Caco-2 (cell line): ENCODE results near the gene PSMC3. TPM values are rescaled to one million over a fixed set of nuclear protein-coding genes. Genes with fewer than 3 reads are reported as not detected.

Source experiments
- BruUV-seq: library from RNA; stranded (reverse); fragments of 400-500 nt; replicated peaks from 2 replicates; lab custom pipeline; 2021; lab: Mats Ljungman, UMichigan
- CTCF ChIA-PET: fragments of 300-600 bp; sonication (Branson Sonifier 250); formaldehyde crosslinking; loops from one replicate; lab custom pipeline; 2022; ENCODE audit warnings: antibody characterized with exemption; lab: Charles Lee
- POLR2A ChIA-PET: fragments of 300-600 bp; sonication (Branson Sonifier 250); formaldehyde crosslinking; loops from one replicate; lab custom pipeline; 2022; ENCODE audit warnings: antibody characterized with exemption; lab: Charles Lee
- DNase-seq, 2 experiments: peaks; one replicate each; pipeline versions ENCODE4 v3.0.0 to v3.0.0-alpha.2; 2020 to 2022
- H3K27me3 ChIP-seq: replicated peaks from 2 replicates; pipeline ENCODE4 v1.6.0; 2011; ENCODE audit warnings: low read length; ENCODE audit not compliant: control insufficient read depth, insufficient read depth
- H3K36me3 ChIP-seq: 2 replicates; pipeline ENCODE4 v1.5.1; 2011; ENCODE audit warnings: low read length; ENCODE audit not compliant: control insufficient read depth, insufficient read depth
- H3K4me1 ChIP-seq: fragments of 250-450 bp; sonication (Bioruptor Pico); 2 replicates; pipeline ENCODE4 v1.5.1; 2020; ENCODE audit warnings: mild to moderate bottlenecking
- H3K4me3 ChIP-seq: 2 replicates; pipeline ENCODE4 v1.5.1; 2011; ENCODE audit warnings: low read depth, mild to moderate bottlenecking, control low read depth, low read length
- H3K9me3 ChIP-seq: fragments of 250-450 bp; sonication (Bioruptor Pico); 2 replicates; pipeline ENCODE4 v1.5.1; 2020; ENCODE audit warnings: mild to moderate bottlenecking, moderate library complexity
- H3K27ac Mint-ChIP-seq: one replicate; pipeline ENCODE4 v1.8.0; 2022; ENCODE audit warnings: mixed read lengths; ENCODE audit not compliant: unreplicated experiment
- H3K27me3 Mint-ChIP-seq: one replicate; pipeline ENCODE4 v1.8.0; 2022; ENCODE audit warnings: mixed read lengths; ENCODE audit not compliant: insufficient read depth, unreplicated experiment
- H3K36me3 Mint-ChIP-seq: one replicate; pipeline ENCODE4 v1.8.0; 2022; ENCODE audit warnings: mild to moderate bottlenecking, mixed read lengths; ENCODE audit not compliant: insufficient read depth, unreplicated experiment
- H3K4me1 Mint-ChIP-seq: one replicate; pipeline ENCODE4 v1.8.0; 2022; ENCODE audit warnings: low read depth, mixed read lengths; ENCODE audit not compliant: unreplicated experiment
- H3K4me3 Mint-ChIP-seq: one replicate; pipeline ENCODE4 v1.8.0; 2022; ENCODE audit warnings: mild to moderate bottlenecking, moderate library complexity, mixed read lengths; ENCODE audit not compliant: unreplicated experiment
- H3K9me3 Mint-ChIP-seq: one replicate; pipeline ENCODE4 v1.8.0; 2022; ENCODE audit warnings: mixed read lengths; ENCODE audit not compliant: unreplicated experiment
- intact Hi-C: fragments of 100-400 bp; cut with micrococcal nuclease; formaldehyde crosslinking; loops from one replicate; pipeline ENCODE4 v1.10.0; 2022; ENCODE audit not compliant: unreplicated experiment
- total RNA-seq: library from RNA; stranded (reverse); gene quantifications from 2 replicates; pipeline ENCODE4 v1.2.3, GENCODE V29; 2022
- TF ChIP-seq, protein P1 (sequence below), 2 experiments: fragments of 200-600 bp in 1 of 2; IDR thresholded peaks; 1 replicate in 1 of 2; 2 replicates in 1 of 2; pipeline versions ENCODE4 v1.5.1 to v1.8.0; 2011 to 2022; ENCODE audit warnings: antibody characterized with exemption in 1 of 2, control low read depth in 1 of 2, inconsistent platforms in 1 of 2, low read depth in 1 of 2, low read length in 1 of 2, mild to moderate bottlenecking in 1 of 2, moderate library complexity in 1 of 2; ENCODE audit not compliant: insufficient read depth in 1 of 2, severe bottlenecking in 1 of 2, unreplicated experiment in 1 of 2

The PSMC3 gene
- total RNA-seq, 1 experiment from 2014 or later = 196 TPM

- H3K9me3 ChIP-seq = no peaks in the 10 kb centered on the region
- POLR2A ChIA-PET = no interaction called here
- no peak overlapping the region for H3K27ac Mint-ChIP-seq
- intact Hi-C loops = no loop called here
- H3K36me3 Mint-ChIP-seq = peaks cover 16% of the 10 kb centered on the region
- TF ChIP-seq, protein P1, sequence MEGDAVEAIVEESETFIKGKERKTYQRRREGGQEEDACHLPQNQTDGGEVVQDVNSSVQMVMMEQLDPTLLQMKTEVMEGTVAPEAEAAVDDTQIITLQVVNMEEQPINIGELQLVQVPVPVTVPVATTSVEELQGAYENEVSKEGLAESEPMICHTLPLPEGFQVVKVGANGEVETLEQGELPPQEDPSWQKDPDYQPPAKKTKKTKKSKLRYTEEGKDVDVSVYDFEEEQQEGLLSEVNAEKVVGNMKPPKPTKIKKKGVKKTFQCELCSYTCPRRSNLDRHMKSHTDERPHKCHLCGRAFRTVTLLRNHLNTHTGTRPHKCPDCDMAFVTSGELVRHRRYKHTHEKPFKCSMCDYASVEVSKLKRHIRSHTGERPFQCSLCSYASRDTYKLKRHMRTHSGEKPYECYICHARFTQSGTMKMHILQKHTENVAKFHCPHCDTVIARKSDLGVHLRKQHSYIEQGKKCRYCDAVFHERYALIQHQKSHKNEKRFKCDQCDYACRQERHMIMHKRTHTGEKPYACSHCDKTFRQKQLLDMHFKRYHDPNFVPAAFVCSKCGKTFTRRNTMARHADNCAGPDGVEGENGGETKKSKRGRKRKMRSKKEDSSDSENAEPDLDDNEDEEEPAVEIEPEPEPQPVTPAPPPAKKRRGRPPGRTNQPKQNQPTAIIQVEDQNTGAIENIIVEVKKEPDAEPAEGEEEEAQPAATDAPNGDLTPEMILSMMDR (IDR thresholded peaks at IDR 0.05; ENCODE audit: insufficient read depth in 1 of 2, low read depth in 1 of 2, low read length in 1 of 2, severe bottlenecking in 1 of 2, unreplicated experiment in 1 of 2) = no peak
- H3K27me3 ChIP-seq = no peaks in the 10 kb centered on the region
- H3K4me1 Mint-ChIP-seq = peaks cover 9% of the 10 kb centered on the region
- H3K36me3 ChIP-seq = no peaks in the 10 kb centered on the region
- CTCF ChIA-PET = no interaction called here
- no TSS peak for BruUV-seq
- H3K4me3 ChIP-seq = no peak overlapping the region
- no peak overlapping the region for H3K4me3 Mint-ChIP-seq
- H3K9me3 Mint-ChIP-seq = no peaks in the 10 kb centered on the region
- no peaks in the 10 kb centered on the region; the same call in 1 of the 2 replicates for H3K4me1 ChIP-seq
- no peak for DNase-seq
- no peaks in the 10 kb centered on the region for H3K27me3 Mint-ChIP-seq
These were observed 4.3 kb upstream of the PSMC3 start for GRCh38 chr11:47430524-47430923.

GRCh38 chr11:47425611-47426010, 628 bp downstream of the PSMC3 start:
- TF ChIP-seq, protein P1 (IDR thresholded peaks at IDR 0.05; ENCODE audit: insufficient read depth in 1 of 2, low read depth in 1 of 2, low read length in 1 of 2, severe bottlenecking in 1 of 2, unreplicated experiment in 1 of 2) = no peak
- peak overlapping the region; percentile 89 for H3K4me3 Mint-ChIP-seq
- BruUV-seq = TSS peak; percentile 70
- Histone ChIP-seq H3K4me1 (peaks cover 8% of the 10 kb centered on the region; the same call in 1 of the 2 replicates), H3K36me3 (peaks cover 13% of the 10 kb centered on the region), H3K9me3 (no peaks in the 10 kb centered on the region), H3K4me3 (peak overlapping the region; percentile 85), H3K27me3 (no peaks in the 10 kb centered on the region)
- H3K27me3 Mint-ChIP-seq = no peaks in the 10 kb centered on the region
- peaks cover 62% of the 10 kb centered on the region for H3K36me3 Mint-ChIP-seq
- no peak for DNase-seq
- intact Hi-C loops = loop anchor here (1.0 to 5.0 kb wide), 3 partner anchors 17 to 342 kb away; partner anchors contain the start of genes FNBP4 and SLC39A13
- peaks cover 10% of the 10 kb centered on the region for H3K4me1 Mint-ChIP-seq
- POLR2A ChIA-PET = interaction anchor here (1.6 kb wide), 1 partner anchor 29 kb away, joined by 4 read pairs; no protein-coding TSS in a partner anchor
- CTCF ChIA-PET = no interaction called here
- peak overlapping the region; percentile 97 for H3K27ac Mint-ChIP-seq
- no peaks in the 10 kb centered on the region for H3K9me3 Mint-ChIP-seq

DNA sequence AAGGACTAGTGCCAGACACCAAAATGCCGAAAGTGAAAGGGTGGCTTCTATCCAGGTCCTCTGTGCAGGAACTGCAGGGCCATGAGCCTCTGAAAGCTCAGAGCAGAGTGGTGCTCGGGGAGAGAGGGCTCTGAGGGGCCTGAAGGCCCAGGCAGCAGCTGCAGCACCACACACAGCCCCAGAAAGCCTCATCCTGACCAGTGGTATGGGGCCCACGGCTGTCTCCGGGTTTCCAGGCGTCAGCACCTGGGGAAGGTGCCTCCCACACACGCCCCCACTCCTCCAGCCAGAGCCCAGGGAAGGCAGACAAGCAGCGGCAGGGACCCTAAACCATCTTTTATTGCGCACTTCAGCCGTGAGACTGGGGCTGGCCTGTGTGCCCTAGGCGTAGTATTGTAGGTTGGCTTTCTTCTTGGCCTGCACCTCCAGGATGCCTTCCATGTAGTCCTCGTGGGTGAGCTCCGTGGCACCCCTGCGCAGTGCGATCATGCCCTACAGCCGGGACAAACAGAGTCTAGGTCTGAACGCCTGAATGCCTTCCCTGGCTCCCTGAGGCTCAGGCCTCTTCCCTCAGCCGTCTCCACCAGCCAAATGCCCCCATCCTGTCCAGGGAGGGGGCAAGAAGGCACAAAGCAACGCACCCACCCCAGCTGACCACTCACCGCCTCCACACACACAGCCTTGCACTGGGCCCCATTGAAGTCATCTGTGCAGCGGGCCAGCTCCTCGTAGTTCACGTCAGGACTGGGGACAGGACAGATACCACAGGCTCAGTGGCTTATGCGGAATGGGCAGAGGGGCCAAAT, 7.6 kb downstream of the PSMC3 start:
- Mint-ChIP-seq H3K4me3 (no peak overlapping the region), H3K27ac (peak overlapping the region; percentile 20)

More for the DNA sequence above, 7.6 kb downstream of the PSMC3 start:
- H3K9me3 Mint-ChIP-seq = no peaks in the 10 kb centered on the region
- peaks cover 76% of the 10 kb centered on the region for H3K36me3 Mint-ChIP-seq
- no peak for DNase-seq
- peaks cover 8% of the 10 kb centered on the region; the same call in 1 of the 2 replicates for H3K4me1 ChIP-seq
- H3K4me3 ChIP-seq = no peak overlapping the region
- peaks cover 11% of the 10 kb centered on the region for H3K4me1 Mint-ChIP-seq
- H3K9me3 ChIP-seq = no peaks in the 10 kb centered on the region
- CTCF ChIA-PET = no interaction called here
- no peaks in the 10 kb centered on the region for H3K27me3 Mint-ChIP-seq
- H3K36me3 ChIP-seq = peaks cover 6% of the 10 kb centered on the region
- BruUV-seq = no TSS peak
- intact Hi-C loops = no loop called here
- TF ChIP-seq, protein P1 (IDR thresholded peaks at IDR 0.05; ENCODE audit: insufficient read depth in 1 of 2, low read depth in 1 of 2, low read length in 1 of 2, severe bottlenecking in 1 of 2, unreplicated experiment in 1 of 2) = no peak
- no peaks in the 10 kb centered on the region for H3K27me3 ChIP-seq
- POLR2A ChIA-PET = no interaction called here
